DOHH2 (cell line): ENCODE measurements around the gene SMAP1.

Experiments
- H3F3A ChIP-seq: fragments of 200-600 bp; sonication (generic), shearing (Covaris generic); 2 replicates; pipeline ENCODE4 v1.6.0; 2016; ENCODE audit warnings: antibody characterized with exemption, mild to moderate bottlenecking; ENCODE audit not compliant: control insufficient read depth, insufficient read depth
- H3K27ac ChIP-seq: fragments of 200-600 bp; sonication (generic); 2 replicates; pipeline ENCODE4 v1.5.1; 2014; ENCODE audit warnings: low read depth, mild to moderate bottlenecking, low read length, moderate library complexity
- H3K27me3 ChIP-seq: fragments of 200-600 bp; sonication (generic); 2 replicates; pipeline ENCODE4 v1.6.1; 2014; ENCODE audit warnings: mild to moderate bottlenecking, low read length, mixed read lengths; ENCODE audit not compliant: control insufficient read depth
- H3K36me3 ChIP-seq: fragments of 200-600 bp; sonication (generic); 2 replicates; pipeline ENCODE4 v1.6.1; 2014; ENCODE audit warnings: mild to moderate bottlenecking, low read length, moderate library complexity, mixed read lengths; ENCODE audit not compliant: control insufficient read depth
- H3K4me1 ChIP-seq: fragments of 200-600 bp; sonication (generic); 2 replicates; pipeline ENCODE4 v1.6.1; 2014; ENCODE audit warnings: mild to moderate bottlenecking, low read length, mixed read lengths; ENCODE audit not compliant: control insufficient read depth
- H3K4me2 ChIP-seq: fragments of 200-600 bp; sonication (generic); 2 replicates; pipeline ENCODE4 v1.6.0; 2014; ENCODE audit warnings: mild to moderate bottlenecking, low read length, moderate library complexity
- H3K4me3 ChIP-seq: fragments of 200-600 bp; sonication (generic); 2 replicates; pipeline ENCODE4 v1.5.1; 2014; ENCODE audit warnings: mild to moderate bottlenecking, low read length, mixed read lengths
- H3K79me2 ChIP-seq: fragments of 200-600 bp; sonication (generic); 2 replicates; pipeline ENCODE4 v1.6.1; 2014; ENCODE audit warnings: mild to moderate bottlenecking, low read length, mixed read lengths; ENCODE audit not compliant: control insufficient read depth
- H3K9me2 ChIP-seq: fragments of 200-600 bp; sonication (generic); replicated peaks from 2 replicates; pipeline ENCODE4 v1.6.1; 2014; ENCODE audit warnings: mild to moderate bottlenecking, low read length, mixed read lengths; ENCODE audit not compliant: control insufficient read depth
- H3K9me3 ChIP-seq: fragments of 200-600 bp; sonication (generic); 2 replicates; pipeline ENCODE4 v1.6.1; 2014; ENCODE audit warnings: antibody characterized with exemption, low read length, mixed read lengths; ENCODE audit not compliant: control insufficient read depth, insufficient read depth
- H4K20me1 ChIP-seq: fragments of 200-600 bp; sonication (generic); 2 replicates; pipeline ENCODE4 v1.6.0; 2014; ENCODE audit warnings: low read depth, mild to moderate bottlenecking, antibody characterized with exemption, low read length, moderate library complexity; ENCODE audit not compliant: control insufficient read depth, insufficient read depth
- CTCF ChIP-seq: fragments of 200-600 bp; sonication (generic); IDR thresholded peaks from one replicate; pipeline ENCODE4 v1.5.1; 2014; ENCODE audit warnings: antibody characterized with exemption, mild to moderate bottlenecking, low read depth, low read length; ENCODE audit not compliant: poor library complexity, severe bottlenecking
- EZH2phosphoT487 ChIP-seq: fragments of 200-600 bp; sonication (generic); IDR thresholded peaks from 2 replicates; pipeline ENCODE4 v1.6.1; 2017; ENCODE audit warnings: borderline replicate concordance, mild to moderate bottlenecking, antibody characterized with exemption, low read length, moderate library complexity, mixed read lengths

Gene SMAP1

GRCh38 chr6:70831427-70831826 lies 163.7 kb downstream of the SMAP1 start:
- Histone ChIP-seq H3K4me1 (no peaks in the 10 kb centered on the region), H3K4me3 (no peak overlapping the region), H3K79me2 (no peaks in the 10 kb centered on the region), H3K9me3 (no peaks in the 10 kb centered on the region), H4K20me1 (no peaks in the 10 kb centered on the region), H3K9me2 (no peaks in the 10 kb centered on the region), H3K4me2 (no peak overlapping the region), H3K27me3 (no peaks in the 10 kb centered on the region), H3K36me3 (no peaks in the 10 kb centered on the region), H3F3A (no peaks in the 10 kb centered on the region), H3K27ac (no peak overlapping the region)
- TF ChIP-seq CTCF: no peak

- Histone ChIP-seq H3K36me3 (no peaks in the 10 kb centered on the region), H3K9me2 (no peaks in the 10 kb centered on the region), H3K4me2 (no peak overlapping the region), H3K27me3 (no peaks in the 10 kb centered on the region), H3K4me1 (no peaks in the 10 kb centered on the region), H4K20me1 (no peaks in the 10 kb centered on the region), H3K79me2 (no peaks in the 10 kb centered on the region), H3K4me3 (no peak overlapping the region), H3K27ac (no peak overlapping the region), H3F3A (no peaks in the 10 kb centered on the region), H3K9me3 (no peaks in the 10 kb centered on the region)
- TF ChIP-seq EZH2phosphoT487: no peak
- no peak for TF ChIP-seq CTCF
Measured at GRCh38 chr6:70834520-70834919, 166.8 kb downstream of the SMAP1 start.

DNA sequence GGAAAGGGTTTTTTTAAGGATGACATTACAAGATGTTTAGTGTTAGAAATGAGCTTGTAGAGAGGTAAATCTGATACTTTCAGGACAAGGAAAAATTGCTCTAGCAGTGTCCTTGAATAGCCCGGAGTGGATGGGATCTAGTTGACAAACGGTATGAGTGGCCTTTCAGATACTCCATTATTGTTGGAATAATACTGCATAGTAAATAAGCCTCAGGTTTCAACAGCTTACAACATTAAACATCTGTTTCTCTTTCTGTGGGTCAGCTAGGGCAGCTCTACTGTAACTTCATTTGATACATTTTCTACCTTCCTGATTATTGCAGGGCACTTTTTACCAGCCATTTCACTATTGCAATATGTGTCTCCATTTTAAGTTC lies 171.2 kb downstream of the SMAP1 start:
- Histone ChIP-seq H3K4me2 (no peak overlapping the region), H3K27me3 (no peaks in the 10 kb centered on the region), H3F3A (no peaks in the 10 kb centered on the region), H3K4me3 (no peak overlapping the region), H3K27ac (no peak overlapping the region), H3K79me2 (no peaks in the 10 kb centered on the region), H3K9me3 (no peaks in the 10 kb centered on the region), H4K20me1 (no peaks in the 10 kb centered on the region), H3K4me1 (no peaks in the 10 kb centered on the region), H3K36me3 (no peaks in the 10 kb centered on the region), H3K9me2 (no peaks in the 10 kb centered on the region)
- TF ChIP-seq EZH2phosphoT487 (no peak), CTCF (no peak)
